H1 (cell line): ENCODE measurements around the gene SIPA1L3. TPM values are rescaled to one million over a fixed set of nuclear protein-coding genes. Genes with fewer than 3 reads are reported as not detected.

Source experiments
- CTCF ChIA-PET: fragments of 300-600 bp; sonication (Branson Sonifier 250); formaldehyde crosslinking; loops from one replicate; lab custom pipeline; 2021; ENCODE audit not compliant: partially characterized antibody; lab: Charles Lee
- POLR2A ChIA-PET: fragments of 300-600 bp; sonication (Branson Sonifier 250); formaldehyde crosslinking; loops from one replicate; lab custom pipeline; 2021; ENCODE audit warnings: inconsistent platforms; ENCODE audit not compliant: partially characterized antibody; lab: Charles Lee
- DNase-seq, 2 experiments: peaks; one replicate each; pipeline versions ENCODE4 v3.0.0 to v3.0.0-alpha.2; 2010 to 2022; ENCODE audit warnings: low spot score in 2 of 2, low read depth in 1 of 2, mixed read lengths in 1 of 2
- FAIRE-seq: peaks from 2 replicates; lab custom pipeline; 2011; peaks lifted over from hg19 to GRCh38; lab: Jason Lieb, UNC
- H2AFZ ChIP-seq: 2 replicates; pipeline ENCODE4 v1.8.1; 2012; ENCODE audit warnings: low read length, inconsistent platforms
- H2AK5ac ChIP-seq: 2 replicates; pipeline ENCODE4 v1.6.1; 2013; ENCODE audit warnings: low read depth, low read length
- H2BK120ac ChIP-seq: replicated peaks from 2 replicates; pipeline ENCODE3; 2013; ENCODE audit warnings: low read depth, low read length, inconsistent platforms
- H2BK12ac ChIP-seq: 2 replicates; pipeline ENCODE4 v1.6.1; 2013; ENCODE audit warnings: low read depth, low read length
- H2BK15ac ChIP-seq: 2 replicates; pipeline ENCODE4 v1.6.1; 2013; ENCODE audit warnings: low read length
- H2BK20ac ChIP-seq: 2 replicates; pipeline ENCODE4 v1.6.1; 2013; ENCODE audit warnings: low read length
- H2BK5ac ChIP-seq: 2 replicates; pipeline ENCODE4 v1.6.1; 2013; ENCODE audit warnings: low read depth, low read length
- H3K14ac ChIP-seq: 2 replicates; pipeline ENCODE4 v1.6.1; 2013; ENCODE audit warnings: inconsistent platforms; ENCODE audit not compliant: insufficient read length
- H3K18ac ChIP-seq: 2 replicates; pipeline ENCODE4 v1.6.1; 2013; ENCODE audit warnings: low read length; ENCODE audit errors: extremely low read depth
- H3K23ac ChIP-seq: 2 replicates; pipeline ENCODE4 v1.6.1; 2013; ENCODE audit warnings: inconsistent platforms; ENCODE audit not compliant: insufficient read length
- H3K23me2 ChIP-seq: 2 replicates; pipeline ENCODE4 v1.6.1; 2013; ENCODE audit warnings: low read depth, low read length
- H3K27ac ChIP-seq: 2 replicates; pipeline ENCODE4 v1.6.1; 2011; ENCODE audit warnings: low read depth, low read length, inconsistent platforms
- H3K27me3 ChIP-seq, 4 experiments: replicated peaks in 1 of 4; 1 replicate in 1 of 4; 2 replicates in 3 of 4; pipeline versions ENCODE4 v1.6.1 to v1.8.1; 2011 to 2013; ENCODE audit warnings: low read length in 3 of 4, mild to moderate bottlenecking in 3 of 4, inconsistent platforms in 2 of 4, mixed read lengths in 2 of 4, moderate library complexity in 1 of 4; ENCODE audit not compliant: control insufficient read depth in 3 of 4, insufficient read depth in 3 of 4; ENCODE audit errors: extremely low read depth in 1 of 4
- H3K36me3 ChIP-seq, 4 experiments: 2 replicates each; pipeline versions ENCODE4 v1.6.1 to v1.8.1; 2011 to 2013; ENCODE audit warnings: mild to moderate bottlenecking in 4 of 4, low read length in 3 of 4, moderate library complexity in 2 of 4, control low read depth in 1 of 4, inconsistent platforms in 1 of 4; ENCODE audit not compliant: insufficient read depth in 4 of 4, control insufficient read depth in 2 of 4
- H3K4ac ChIP-seq: replicated peaks from 2 replicates; pipeline ENCODE3; 2013; ENCODE audit warnings: low read length, low read depth, mixed read lengths, inconsistent platforms; ENCODE audit not compliant: insufficient read length
- H3K4me1 ChIP-seq, 4 experiments: replicated peaks in 1 of 4; 1 replicate in 1 of 4; 2 replicates in 3 of 4; pipeline versions ENCODE4 v1.6.1 to v1.8.1; 2011 to 2013; ENCODE audit warnings: low read length in 3 of 4, inconsistent platforms in 2 of 4, mixed read lengths in 1 of 4; ENCODE audit not compliant: insufficient read depth in 4 of 4, control insufficient read depth in 3 of 4
- H3K4me2 ChIP-seq, 2 experiments: 2 replicates each; pipeline versions ENCODE4 v1.6.1 to v1.8.1; 2011 to 2013; ENCODE audit warnings: low read depth in 2 of 2, low read length in 2 of 2, control low read depth in 1 of 2, inconsistent platforms in 1 of 2, mild to moderate bottlenecking in 1 of 2; ENCODE audit not compliant: insufficient read depth in 1 of 2
- H3K4me3 ChIP-seq, 4 experiments: fragments of 200-600, 300-600 bp in 1 of 4; sonication (generic), shearing (Covaris generic), sonication (Bioruptor Twin) in 1 of 4; 2 replicates each; pipeline versions ENCODE4 v1.5.1 to v1.8.1; 2011 to 2016; ENCODE audit warnings: low read length in 4 of 4, low read depth in 3 of 4, control low read depth in 2 of 4, inconsistent platforms in 2 of 4, mild to moderate bottlenecking in 2 of 4, mixed read lengths in 1 of 4, moderate library complexity in 1 of 4; ENCODE audit not compliant: insufficient read depth in 2 of 4; ENCODE audit errors: extremely low read depth in 1 of 4
- H3K56ac ChIP-seq: replicated peaks from 2 replicates; pipeline ENCODE3; 2013; ENCODE audit warnings: low read depth, mild to moderate bottlenecking, mixed read lengths, low read length, inconsistent platforms; ENCODE audit not compliant: insufficient read length
- H3K79me1 ChIP-seq: 2 replicates; pipeline ENCODE4 v1.6.1; 2013; ENCODE audit warnings: low read depth, low read length, control low read depth
- H3K79me2 ChIP-seq, 2 experiments: 2 replicates each; pipeline versions ENCODE4 v1.6.1 to v1.8.1; 2012 to 2013; ENCODE audit warnings: low read length in 2 of 2, mild to moderate bottlenecking in 2 of 2, inconsistent platforms in 1 of 2; ENCODE audit not compliant: insufficient read depth in 2 of 2, control insufficient read depth in 1 of 2
- H3K9ac ChIP-seq, 4 experiments: replicated peaks in 1 of 4; 1 replicate in 1 of 4; 2 replicates in 3 of 4; pipeline versions ENCODE4 v1.6.1 to v1.8.1; 2011 to 2013; ENCODE audit warnings: low read depth in 3 of 4, low read length in 3 of 4, control low read depth in 2 of 4, mild to moderate bottlenecking in 2 of 4, moderate library complexity in 2 of 4, inconsistent platforms in 1 of 4; ENCODE audit errors: extremely low read depth in 1 of 4
- H3K9me3 ChIP-seq, 2 experiments: 2 replicates each; pipeline versions ENCODE4 v1.6.1 to v1.8.1; 2012 to 2013; ENCODE audit warnings: mild to moderate bottlenecking in 2 of 2, moderate library complexity in 2 of 2, control low read depth in 1 of 2, inconsistent platforms in 1 of 2, low read depth in 1 of 2, low read length in 1 of 2, mixed read lengths in 1 of 2; ENCODE audit not compliant: insufficient read depth in 2 of 2
- H4K20me1 ChIP-seq, 2 experiments: replicated peaks in 1 of 2; 2 replicates each; pipeline versions ENCODE3 to v1.8.1; 2011 to 2013; ENCODE audit warnings: inconsistent platforms in 2 of 2, low read length in 2 of 2, mild to moderate bottlenecking in 1 of 2; ENCODE audit not compliant: insufficient read depth in 2 of 2, control insufficient read depth in 1 of 2
- H4K5ac ChIP-seq: 2 replicates; pipeline ENCODE4 v1.6.1; 2013; ENCODE audit warnings: low read length, low read depth, mixed read lengths, inconsistent platforms; ENCODE audit not compliant: insufficient read length
- H4K8ac ChIP-seq: 2 replicates; pipeline ENCODE4 v1.8.0; 2013; ENCODE audit warnings: mild to moderate bottlenecking, moderate library complexity, low read length, inconsistent platforms; ENCODE audit not compliant: insufficient read depth; ENCODE audit errors: extremely low read depth
- H4K91ac ChIP-seq: replicated peaks from 2 replicates; pipeline ENCODE3; 2013; ENCODE audit warnings: low read length, mixed read lengths, inconsistent platforms; ENCODE audit not compliant: insufficient read length
- BACH1 ChIP-seq: IDR thresholded peaks from 2 replicates; pipeline ENCODE4 v1.6.1; 2012; ENCODE audit warnings: low read length, improper control_type of control experiment
- EZH2 ChIP-seq: fragments of 200-600 bp; sonication (generic); IDR thresholded peaks from 2 replicates; pipeline ENCODE4 v1.7.1; 2012; ENCODE audit warnings: low read depth, mild to moderate bottlenecking, moderate library complexity, low read length, inconsistent platforms; ENCODE audit not compliant: severe bottlenecking
- GABPA ChIP-seq: IDR thresholded peaks from 2 replicates; pipeline ENCODE4 v1.6.1; 2011; ENCODE audit warnings: mild to moderate bottlenecking, low read length, moderate library complexity, borderline replicate concordance; ENCODE audit not compliant: insufficient read depth
- HDAC6 ChIP-seq: IDR thresholded peaks from one replicate; pipeline ENCODE4 v1.7.1; 2012; ENCODE audit warnings: low read depth, mild to moderate bottlenecking, inconsistent platforms, low read length, moderate library complexity
- MAFK ChIP-seq: IDR thresholded peaks from 2 replicates; pipeline ENCODE4 v1.6.1; 2012; ENCODE audit warnings: low read depth, mild to moderate bottlenecking, improper control_type of control experiment, low read length
- POLR2AphosphoS5 ChIP-seq: IDR thresholded peaks from 2 replicates; pipeline ENCODE4 v1.6.1; 2011; ENCODE audit warnings: low read depth, low read length
- SP2 ChIP-seq: IDR thresholded peaks from 2 replicates; pipeline ENCODE4 v1.6.1; 2012; ENCODE audit warnings: mild to moderate bottlenecking, low read length, inconsistent platforms
- SRF ChIP-seq: IDR thresholded peaks from 2 replicates; pipeline ENCODE4 v1.6.1; 2011; ENCODE audit warnings: mild to moderate bottlenecking, low read depth, low read length, moderate library complexity
- WGBS, 2 experiments: shearing (Covaris generic) in 1 of 2; methylation state at CpG; one replicate each; pipeline versions ENCODE4 v1.1.6 to v1.1.7; 2013 to 2015; ENCODE audit warnings: low lambda C conversion rate in 2 of 2, mixed read lengths in 2 of 2, inconsistent platforms in 1 of 2, low coverage in 1 of 2, missing lambda C conversion rate in 1 of 2; ENCODE audit not compliant: insufficient replicate concordance in 2 of 2, insufficient coverage in 1 of 2, insufficient read length in 1 of 2; ENCODE audit errors: extremely low coverage in 1 of 2, missing lambda C conversion rate in 1 of 2; 5-methylcytosine and 5-hydroxymethylcytosine counted together
- polyA plus RNA-seq, 7 experiments: library from polyadenylated mRNA; depleted of rRNA in 3 of 7; stranded (reverse) in 5 of 7; unstranded in 2 of 7; fragments of >200 nt in 5 of 7; fragments of 200-250 nt in 2 of 7; gene quantifications; 1 replicate in 5 of 7; 2 replicates in 1 of 7; 4 replicates in 1 of 7; pipeline versions ENCODE4 v1.2.1 to v1.2.3, GENCODE V29; 2011 to 2013; ENCODE audit warnings: missing spikeins in 2 of 7, mixed read lengths in 2 of 7
- total RNA-seq: library from RNA; stranded (reverse); fragmentation: NEBNext Ultra II Directional; extraction: Animal tissue kit (Norgen Biotek cat#: 25700); gene quantifications from 2 replicates; pipeline ENCODE4 v1.2.1, GENCODE V29; 2021
- TF ChIP-seq, protein P1 (sequence below): IDR thresholded peaks from 2 replicates; pipeline ENCODE4 v1.6.1; 2011; ENCODE audit warnings: low read length, improper control_type of control experiment
- TF ChIP-seq, protein P2 (sequence below): IDR thresholded peaks from 2 replicates; pipeline ENCODE4 v1.6.1; 2011; ENCODE audit warnings: low read depth, mild to moderate bottlenecking, low read length; ENCODE audit not compliant: insufficient read depth

Gene SIPA1L3
- total and polyA plus RNA-seq, 2 of the 8 experiments (the other 6 are each of a cell fraction or from before 2014, with no cell fraction given): 15.0 to 54.9 TPM

DNA sequence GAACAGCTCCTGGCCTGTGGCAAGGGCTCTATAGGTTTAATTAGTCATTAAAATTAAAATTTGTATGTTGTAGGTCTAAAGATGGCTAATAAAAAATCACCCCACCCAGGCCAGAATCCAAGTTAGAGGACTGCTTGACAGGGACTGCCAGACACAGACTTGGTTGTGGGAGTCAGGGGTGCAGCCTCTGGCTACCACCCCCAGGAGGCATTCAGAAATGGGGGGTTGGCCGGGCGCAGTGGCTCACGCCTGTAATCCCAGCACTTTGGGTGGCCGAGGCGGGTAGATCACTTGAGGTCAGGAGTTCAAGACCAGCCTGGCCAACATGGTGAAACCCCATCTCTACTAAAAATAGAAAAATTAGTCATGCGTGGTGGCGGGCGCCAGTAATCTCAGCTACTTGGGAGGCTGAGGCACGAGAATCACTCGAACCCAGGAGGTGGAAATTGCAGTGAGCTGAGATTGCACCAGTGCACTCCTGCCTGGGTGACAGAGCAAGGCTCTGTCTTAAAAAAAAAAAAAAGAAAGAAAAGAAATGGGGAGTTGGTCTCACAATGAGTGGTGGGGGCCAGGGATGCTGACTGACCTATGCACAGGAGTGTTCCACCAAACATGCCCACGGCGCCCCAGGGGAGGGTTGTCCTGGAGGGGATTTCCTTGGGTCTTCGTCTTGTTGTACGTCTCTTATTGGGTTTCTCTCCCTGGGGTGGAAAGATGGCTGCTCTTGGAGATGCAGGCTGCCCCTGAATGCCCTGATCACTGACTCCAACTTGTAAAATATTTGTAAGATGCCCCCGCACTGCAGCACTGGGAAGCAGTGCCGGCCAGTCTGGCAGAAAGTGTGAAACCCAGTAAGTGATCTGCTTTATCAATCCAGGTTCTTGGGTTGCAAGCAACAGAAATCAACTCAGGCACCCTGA lies 68.8 kb downstream of the SIPA1L3 start:
- 91% methylated on average over 16 of the region's 16 CpGs; no CpG with 5 or more reads in 1 of the 2 experiments for WGBS, 2 experiments
- POLR2A ChIA-PET: interaction anchor here (0.6 to 2.4 kb wide), 3 partner anchors 43 to 69 kb away, joined by 3 to 5 read pairs (median 3); partner anchors contain the start of gene WDR87
- no peak overlapping the region for H3K4ac ChIP-seq
- TF ChIP-seq, protein P1, sequence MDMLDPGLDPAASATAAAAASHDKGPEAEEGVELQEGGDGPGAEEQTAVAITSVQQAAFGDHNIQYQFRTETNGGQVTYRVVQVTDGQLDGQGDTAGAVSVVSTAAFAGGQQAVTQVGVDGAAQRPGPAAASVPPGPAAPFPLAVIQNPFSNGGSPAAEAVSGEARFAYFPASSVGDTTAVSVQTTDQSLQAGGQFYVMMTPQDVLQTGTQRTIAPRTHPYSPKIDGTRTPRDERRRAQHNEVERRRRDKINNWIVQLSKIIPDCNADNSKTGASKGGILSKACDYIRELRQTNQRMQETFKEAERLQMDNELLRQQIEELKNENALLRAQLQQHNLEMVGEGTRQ: no peak
- TF ChIP-seq EZH2: no peak
- TF ChIP-seq MAFK: no peak
- no peak for TF ChIP-seq POLR2AphosphoS5
- TF ChIP-seq SP2: no peak
- no peak for TF ChIP-seq SRF
- no peak for TF ChIP-seq BACH1
- TF ChIP-seq GABPA: no peak
- no peak for TF ChIP-seq HDAC6
- TF ChIP-seq, protein P2, sequence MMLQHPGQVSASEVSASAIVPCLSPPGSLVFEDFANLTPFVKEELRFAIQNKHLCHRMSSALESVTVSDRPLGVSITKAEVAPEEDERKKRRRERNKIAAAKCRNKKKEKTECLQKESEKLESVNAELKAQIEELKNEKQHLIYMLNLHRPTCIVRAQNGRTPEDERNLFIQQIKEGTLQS: no peak

More for the DNA sequence above, 68.8 kb downstream of the SIPA1L3 start:
- no peak for DNase-seq
- H3K56ac ChIP-seq: no peak overlapping the region
- H2AK5ac ChIP-seq: no peak overlapping the region
- peaks cover 0 to 36% of the 10 kb centered on the region in 2 experiments; a peak in 2 of 4 replicates for H3K79me2 ChIP-seq
- no peak for FAIRE-seq
- no peaks in the 10 kb centered on the region; a peak in 1 of 4 replicates for H3K9me3 ChIP-seq
- no peak overlapping the region for H2BK120ac ChIP-seq
- H4K20me1 ChIP-seq: peaks cover 0 to 2% of the 10 kb centered on the region in 2 experiments
- H3K18ac ChIP-seq: no peak overlapping the region
- CTCF ChIA-PET: interaction anchor here (0.9 to 3.2 kb wide), 5 partner anchors 10 to 98 kb away, joined by 3 to 15 read pairs (median 4); no protein-coding TSS in a partner anchor
- H3K23ac ChIP-seq: no peak overlapping the region
- no peak overlapping the region for H3K27ac ChIP-seq
- no peak overlapping the region for H3K4me2 ChIP-seq
- H3K4me1 ChIP-seq: no peaks in the 10 kb centered on the region
- no peak overlapping the region for H4K5ac ChIP-seq
- no peak overlapping the region for H3K9ac ChIP-seq
- no peak overlapping the region for H2BK15ac ChIP-seq
- H2BK20ac ChIP-seq: no peak overlapping the region
- H2AFZ ChIP-seq: no peak overlapping the region
- no peaks in the 10 kb centered on the region; a peak in 2 of 8 replicates for H3K36me3 ChIP-seq
- H3K27me3 ChIP-seq: no peaks in the 10 kb centered on the region
- H3K79me1 ChIP-seq: peaks cover 8% of the 10 kb centered on the region
- H3K23me2 ChIP-seq: no peaks in the 10 kb centered on the region
- no peak overlapping the region for H2BK12ac ChIP-seq
- H2BK5ac ChIP-seq: no peak overlapping the region
- no peak overlapping the region for H3K14ac ChIP-seq
- no peak overlapping the region for H4K8ac ChIP-seq
- H3K4me3 ChIP-seq: no peak overlapping the region
- no peak overlapping the region for H4K91ac ChIP-seq
